ENCODE data around the gene SF1. TPM values are rescaled to one million over a fixed set of nuclear protein-coding genes. Genes with fewer than 3 reads are reported as not detected.

The SF1 gene
- total RNA-seq, 1 donor from 2014 or later: 278 TPM

- TF ChIP-seq POLR2A (IDR thresholded peaks at IDR 0.05) (no peak), POLR2AphosphoS5 (IDR thresholded peaks at IDR 0.05; ENCODE audit: insufficient read depth in 1 of 2, low read depth in 1 of 2) (no peak), CTCF (IDR thresholded peaks at IDR 0.05) (no peak)
- no peak for DNase-seq (ENCODE audit: extremely low spot score in 2 of 2)
- Histone ChIP-seq H3K36me3 (no peaks in the 10 kb centered on the region), H3K9me3 (no peaks in the 10 kb centered on the region), H3K4me3 (no peak overlapping the region), H3K27me3 (peaks cover 4% of the 10 kb centered on the region), H3K4me1 (peaks cover 5% of the 10 kb centered on the region), H3K27ac (no peak overlapping the region)
- intact Hi-C loops (cut with DNase I): no loop called here
Measured at GRCh38 chr11:64718084-64718779, 60.1 kb downstream of the SF1 start.

- Histone ChIP-seq H3K4me1 (peaks cover 9% of the 10 kb centered on the region), H3K36me3 (no peaks in the 10 kb centered on the region), H3K27ac (no peak overlapping the region), H3K27me3 (peaks cover 11% of the 10 kb centered on the region), H3K4me3 (no peak overlapping the region), H3K9me3 (no peaks in the 10 kb centered on the region)
- no peak for DNase-seq (ENCODE audit: extremely low spot score in 2 of 2)
- TF ChIP-seq CTCF (IDR thresholded peaks at IDR 0.05): no peak
- no peak for TF ChIP-seq POLR2A (IDR thresholded peaks at IDR 0.05)
- TF ChIP-seq POLR2AphosphoS5 (IDR thresholded peaks at IDR 0.05; ENCODE audit: insufficient read depth in 1 of 2, low read depth in 1 of 2): no peak
- intact Hi-C loops (cut with DNase I): no loop called here
Measured at GRCh38 chr11:64717268-64717578, 61.1 kb downstream of the SF1 start.

- intact Hi-C loops (cut with DNase I): no loop called here
- no peak for TF ChIP-seq POLR2A (IDR thresholded peaks at IDR 0.05)
- Histone ChIP-seq H3K27me3 (peaks cover 15% of the 10 kb centered on the region), H3K4me3 (no peak overlapping the region), H3K36me3 (no peaks in the 10 kb centered on the region), H3K27ac (no peak overlapping the region), H3K4me1 (peaks cover 9% of the 10 kb centered on the region), H3K9me3 (no peaks in the 10 kb centered on the region)
- DNase-seq (ENCODE audit: extremely low spot score in 2 of 2): no peak
Measured at GRCh38 chr11:64716473-64717267, 61.7 kb downstream of the SF1 start.

GRCh38 chr11:64715756-64716472 lies 62.4 kb downstream of the SF1 start:
- Histone ChIP-seq H3K9me3 (no peaks in the 10 kb centered on the region), H3K4me1 (peaks cover 9% of the 10 kb centered on the region), H3K36me3 (no peaks in the 10 kb centered on the region), H3K27me3 (peaks cover 15% of the 10 kb centered on the region), H3K4me3 (no peak overlapping the region), H3K27ac (no peak overlapping the region)
- no peak for DNase-seq (ENCODE audit: extremely low spot score in 2 of 2)
- no peak for TF ChIP-seq CTCF (IDR thresholded peaks at IDR 0.05)
- no peak for TF ChIP-seq POLR2AphosphoS5 (IDR thresholded peaks at IDR 0.05; ENCODE audit: insufficient read depth in 1 of 2, low read depth in 1 of 2)
- no peak for TF ChIP-seq POLR2A (IDR thresholded peaks at IDR 0.05)
- intact Hi-C loops (cut with DNase I): no loop called here

GRCh38 chr11:64715110-64715509 lies 63.2 kb downstream of the SF1 start:
- Histone ChIP-seq H3K27ac (no peak overlapping the region), H3K4me1 (peaks cover 9% of the 10 kb centered on the region), H3K36me3 (no peaks in the 10 kb centered on the region), H3K9me3 (no peaks in the 10 kb centered on the region), H3K27me3 (peaks cover 15% of the 10 kb centered on the region), H3K4me3 (no peak overlapping the region)
- TF ChIP-seq CTCF (IDR thresholded peaks at IDR 0.05): no peak
- no peak for TF ChIP-seq POLR2A (IDR thresholded peaks at IDR 0.05)
- intact Hi-C loops (cut with DNase I): no loop called here
- no peak for DNase-seq (ENCODE audit: extremely low spot score in 2 of 2)

All from vagina (tissue), 2 donors.